Putamen (tissue), 1 donor: ENCODE measurements around the gene SH3RF3.

Experiments
- DNase-seq: peaks from one replicate; pipeline ENCODE4 v3.0.0-alpha.2; 2016; ENCODE audit warnings: low spot score

The SH3RF3 gene

DNA sequence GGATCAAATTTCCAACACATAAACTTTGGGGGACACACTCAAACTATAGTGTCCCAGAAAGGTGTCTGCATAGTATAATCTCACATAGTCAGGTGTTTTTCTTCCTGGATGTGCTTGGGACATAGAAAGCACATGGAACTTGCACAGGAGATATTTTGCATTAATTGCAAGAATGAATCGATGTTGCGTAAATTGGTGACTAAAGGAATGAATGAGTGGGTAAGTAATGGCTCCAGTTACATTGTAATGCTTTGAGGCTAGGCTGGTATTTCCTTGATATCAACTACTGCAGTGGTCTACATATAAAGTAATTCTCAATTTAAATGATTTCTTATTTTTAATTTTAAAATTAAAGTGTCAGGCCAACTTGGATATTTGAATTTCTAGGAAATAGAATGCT lies 53.4 kb downstream of the SH3RF3 start:
- no peak for DNase-seq

DNA sequence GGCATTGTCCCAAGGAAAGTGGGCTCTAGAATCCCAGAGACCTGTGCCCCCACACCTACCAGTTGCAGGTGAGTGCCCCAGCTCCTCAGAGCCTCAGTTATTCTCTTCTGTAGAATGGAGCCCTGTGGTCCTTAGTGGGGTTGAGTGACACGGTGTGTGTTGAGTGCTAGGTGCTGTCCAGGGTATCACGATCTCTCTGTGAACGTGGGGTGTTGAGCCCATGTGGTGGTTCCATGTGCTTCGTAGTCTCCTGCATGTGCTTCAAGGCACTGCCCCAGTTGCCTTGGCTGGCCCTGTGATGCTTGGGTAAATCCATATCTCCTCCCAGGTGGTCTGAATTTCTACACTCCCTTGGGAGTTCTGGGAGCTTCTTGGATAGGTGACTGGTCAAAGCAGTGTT lies 54.9 kb downstream of the SH3RF3 start:
- no peak for DNase-seq

DNA sequence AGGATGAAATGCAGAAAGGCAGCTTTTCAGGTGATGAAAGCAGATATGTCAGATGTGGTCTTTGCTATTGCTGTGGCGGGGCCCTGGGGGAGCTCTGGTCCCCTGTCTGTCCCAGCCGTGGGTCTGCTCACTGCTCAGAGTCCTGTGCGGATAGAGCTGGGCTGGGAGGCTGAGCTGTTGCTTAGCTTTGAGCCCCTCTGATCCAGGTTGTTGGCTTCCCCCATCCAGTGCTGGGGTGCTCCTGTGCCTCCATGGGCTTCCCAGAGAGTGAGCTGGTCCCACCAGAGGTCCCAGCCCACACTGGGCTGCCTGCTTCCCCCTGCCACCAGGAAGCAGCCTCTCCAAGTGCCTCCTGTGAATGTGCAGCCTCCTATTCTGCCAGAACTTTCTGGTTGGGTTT lies 55.4 kb downstream of the SH3RF3 start:
- DNase-seq, result no peak

DNA sequence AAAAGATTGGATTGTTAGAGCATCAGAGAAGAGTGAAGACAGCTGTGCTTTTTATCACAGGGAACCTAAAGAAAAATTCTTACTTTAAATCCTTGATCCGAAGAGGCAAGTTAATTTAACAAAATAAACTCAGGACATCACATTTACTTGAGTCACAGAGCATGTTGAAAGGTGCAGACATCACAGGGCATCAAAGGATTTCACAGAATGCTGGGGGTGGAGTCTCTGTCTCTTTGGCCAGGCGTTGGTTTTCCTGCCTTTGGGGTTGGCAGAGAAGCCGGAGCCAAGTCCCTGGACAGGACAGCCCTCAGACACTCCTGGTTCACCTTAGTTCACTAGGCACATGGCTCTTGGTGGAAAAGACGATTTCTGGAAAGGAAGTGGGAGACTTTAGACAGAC lies 56.3 kb downstream of the SH3RF3 start:
- DNase-seq, result no peak

DNA sequence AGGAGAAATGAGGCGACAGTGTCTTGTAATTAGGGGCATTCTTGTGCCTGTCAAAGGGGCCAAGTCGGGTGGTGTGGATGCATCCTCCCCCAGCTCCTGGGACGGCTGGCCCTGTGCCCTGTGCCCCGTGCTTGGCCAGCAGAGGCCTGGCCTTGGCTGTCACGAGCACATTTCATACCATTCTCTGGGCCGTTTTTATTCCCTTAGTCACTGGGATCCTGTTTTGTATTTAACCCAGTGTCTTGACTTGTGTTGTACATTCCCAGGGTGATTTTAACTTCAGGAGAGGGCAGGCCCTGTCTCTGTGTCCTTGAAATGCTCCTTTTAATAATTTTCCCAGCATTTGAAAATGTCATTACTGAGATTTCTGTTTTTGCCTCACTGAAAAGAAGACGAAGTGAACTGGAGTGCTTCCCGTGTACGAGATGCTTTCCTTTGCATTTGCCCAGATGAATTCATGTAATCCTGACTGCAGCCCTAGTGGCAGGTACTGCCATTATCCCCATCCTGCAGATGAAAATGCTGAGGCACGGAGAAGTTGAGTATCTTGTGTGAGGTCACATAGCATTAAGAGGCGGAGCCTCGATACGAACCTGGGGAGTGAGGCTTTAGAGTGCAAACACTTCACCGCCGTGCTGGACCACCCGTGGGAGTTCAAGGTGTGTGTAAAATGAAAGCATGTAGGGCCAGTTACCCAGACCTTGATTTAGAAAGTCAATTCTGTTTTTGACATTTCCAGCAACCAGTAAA lies 57.0 kb downstream of the SH3RF3 start:
- no peak for DNase-seq

DNA sequence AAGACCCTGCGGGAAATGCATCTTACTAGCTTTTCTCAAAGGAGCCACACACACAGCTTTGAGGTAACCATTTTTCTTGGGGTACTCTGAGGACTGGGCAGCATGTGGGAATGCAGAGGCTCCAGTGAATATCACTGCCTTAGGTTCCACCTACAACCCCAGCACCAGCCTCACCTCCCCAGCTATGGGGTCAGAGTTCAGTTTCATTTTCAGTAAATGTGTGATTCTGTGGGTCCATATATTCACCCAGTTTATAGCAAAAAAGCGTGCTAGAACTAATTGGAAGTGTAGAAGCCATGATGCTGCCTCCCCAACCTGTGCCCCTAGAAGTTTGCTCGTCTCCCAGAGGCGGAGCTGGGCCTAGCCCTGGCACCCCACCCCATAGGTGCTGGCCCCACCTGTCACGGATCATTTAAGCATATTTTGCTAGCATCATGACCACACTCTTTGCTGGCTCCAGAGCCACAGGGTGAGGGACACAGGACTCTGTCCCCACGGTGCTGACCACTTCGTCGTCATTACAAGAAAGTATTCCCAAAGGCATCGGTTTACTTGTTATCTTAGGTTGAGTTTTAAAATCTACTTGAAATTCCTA lies 57.7 kb downstream of the SH3RF3 start:
- no peak for DNase-seq

DNA sequence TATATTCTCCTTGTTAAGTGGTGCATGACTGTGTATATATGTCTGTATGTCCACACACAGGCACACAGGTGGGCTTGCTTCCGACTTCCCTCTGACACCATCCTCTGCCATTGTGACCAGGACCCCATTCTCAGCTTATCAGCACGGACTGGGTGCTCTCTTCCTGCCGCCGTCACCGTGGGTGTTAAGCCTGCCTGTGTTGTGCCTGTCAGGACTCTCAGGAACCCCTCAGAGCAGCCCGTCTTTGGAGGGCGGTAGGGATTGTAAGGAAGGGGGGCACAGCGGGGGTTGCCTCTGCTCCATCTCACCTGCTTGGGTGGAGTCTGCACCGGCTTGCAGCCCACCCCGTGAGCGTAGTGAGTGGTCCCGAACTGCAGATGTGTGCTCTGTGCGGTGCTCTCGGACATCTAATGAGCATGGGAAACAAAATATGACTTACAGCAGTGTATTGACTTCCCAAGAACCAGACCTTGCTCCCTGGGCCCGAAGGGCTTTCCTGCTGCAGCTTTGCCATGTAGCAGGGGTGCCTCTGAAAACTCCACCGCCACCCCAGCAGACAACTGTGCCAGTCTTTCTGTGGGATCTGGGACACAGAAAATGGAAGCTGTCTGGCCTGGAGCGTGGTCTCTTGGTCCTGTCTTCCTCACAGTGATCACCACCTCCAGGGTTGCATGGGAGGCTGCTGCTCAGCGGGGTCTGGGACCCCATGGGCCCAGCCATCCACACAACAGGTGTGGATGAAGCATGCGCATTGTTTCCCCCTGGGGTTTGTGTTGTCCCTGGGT lies 58.9 kb downstream of the SH3RF3 start:
- no peak for DNase-seq

DNA sequence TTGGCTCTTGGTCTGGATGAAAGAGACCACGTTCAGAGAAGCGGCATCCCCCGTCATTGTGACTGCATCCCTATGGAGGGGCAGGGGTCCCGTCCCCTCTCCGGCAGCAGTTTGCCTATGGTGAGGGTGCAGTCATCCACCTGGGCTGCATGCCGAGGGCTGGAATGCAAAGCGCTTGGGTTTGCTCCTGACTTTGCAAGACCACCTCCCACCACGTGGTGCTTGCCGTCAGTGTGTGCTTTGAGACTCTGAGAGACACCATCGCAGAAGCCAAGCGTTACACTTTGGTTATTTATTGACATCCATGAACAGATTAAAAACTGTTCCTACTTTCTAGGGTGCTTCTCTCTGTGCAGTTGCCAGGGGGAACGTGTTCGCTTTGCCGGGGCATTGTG lies 59.5 kb downstream of the SH3RF3 start:
- DNase-seq, result no peak

DNA sequence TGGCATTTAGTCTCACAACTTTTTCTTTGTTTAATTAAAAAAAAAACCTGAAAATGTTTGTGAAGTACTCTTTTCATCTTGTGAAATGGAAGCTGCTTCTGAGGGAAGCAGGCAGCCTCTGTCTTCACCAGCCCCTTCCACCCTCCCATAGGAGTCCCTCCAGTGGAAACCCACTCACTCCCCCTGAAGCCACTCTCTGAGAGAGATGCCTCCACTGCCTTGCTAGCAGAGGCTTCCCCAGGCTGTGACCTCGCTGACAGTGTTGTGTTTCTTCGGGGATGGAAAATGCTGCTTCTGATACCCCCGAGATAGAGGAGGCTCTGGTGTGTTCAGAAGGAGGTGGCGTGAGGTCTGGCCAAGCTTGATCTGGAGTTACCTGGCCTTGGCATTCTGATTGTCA lies 59.9 kb downstream of the SH3RF3 start:
- DNase-seq, result no peak

DNA sequence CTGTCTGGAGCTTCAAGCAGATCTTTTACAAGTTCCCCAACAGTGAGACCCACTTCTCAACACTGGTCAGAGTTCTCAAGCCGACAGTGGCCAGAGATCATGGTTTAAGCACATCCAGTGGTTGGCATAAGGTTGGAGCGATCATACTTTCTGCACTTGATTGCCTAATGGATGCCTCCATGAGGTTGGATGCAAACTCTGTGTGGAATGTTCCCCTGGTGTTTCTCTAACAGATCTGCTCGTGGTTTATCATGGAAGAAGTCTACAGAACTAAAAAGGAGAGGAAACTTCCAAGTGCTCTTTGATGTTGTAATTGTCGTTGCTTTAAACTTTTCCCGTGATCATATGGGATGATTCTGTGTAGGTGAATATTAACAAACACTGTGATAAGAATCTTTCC lies 60.7 kb downstream of the SH3RF3 start:
- no peak for DNase-seq

DNA sequence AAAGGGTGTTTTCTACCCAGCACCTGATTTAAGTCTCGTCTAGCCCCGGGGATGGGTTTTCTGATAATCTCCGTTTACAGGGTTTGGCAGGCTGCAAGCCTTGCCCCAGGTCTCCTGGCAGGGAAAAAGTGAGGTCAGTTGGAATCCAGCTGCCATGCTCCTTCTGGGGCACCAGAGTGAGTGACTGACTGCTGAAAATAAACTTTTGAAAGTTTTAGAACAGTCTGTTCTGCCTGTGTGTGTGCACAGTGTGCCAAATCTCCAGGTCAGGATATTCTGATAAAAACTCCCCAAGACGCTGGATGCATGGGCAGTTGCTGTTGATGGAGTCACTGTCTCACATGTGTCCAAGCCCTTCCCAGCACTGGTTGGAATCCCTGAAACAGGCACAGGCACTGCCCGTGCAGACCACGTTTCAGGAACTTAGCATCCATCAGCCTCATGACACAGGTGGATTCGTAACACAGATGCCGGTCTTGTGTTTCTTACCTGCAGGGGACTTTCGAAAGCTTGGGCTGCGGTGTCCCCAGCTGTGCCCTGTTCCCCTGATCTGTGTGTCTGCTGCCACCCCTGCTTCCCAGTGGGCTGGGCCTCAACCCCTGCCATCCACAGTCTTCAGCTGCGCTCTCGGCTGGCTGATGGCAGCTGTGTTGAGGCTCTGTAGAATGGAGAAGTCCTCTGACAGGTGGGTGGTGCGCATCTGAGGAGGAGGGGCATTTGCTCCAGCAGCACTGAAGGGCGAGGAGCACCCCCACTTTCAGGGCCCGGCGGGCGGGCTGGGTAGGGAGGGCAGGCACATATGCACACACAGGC lies 65.0 kb downstream of the SH3RF3 start:
- no peak for DNase-seq

DNA sequence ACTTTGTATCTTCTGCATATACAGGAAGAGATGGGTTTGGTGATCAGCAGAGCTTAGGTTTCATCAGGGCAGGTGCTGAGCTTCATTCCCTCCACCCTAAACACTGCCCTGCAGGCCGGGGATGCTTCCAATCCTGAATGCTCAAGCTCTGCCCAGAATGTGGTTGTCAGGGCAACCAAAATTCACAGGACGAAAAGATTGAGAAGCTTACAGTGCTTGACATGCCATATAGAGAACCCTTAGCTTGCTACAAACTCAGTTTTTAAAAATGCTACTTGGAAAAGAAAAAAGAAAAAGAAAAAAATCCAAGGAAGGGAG lies 65.6 kb downstream of the SH3RF3 start:
- DNase-seq, result no peak

DNA sequence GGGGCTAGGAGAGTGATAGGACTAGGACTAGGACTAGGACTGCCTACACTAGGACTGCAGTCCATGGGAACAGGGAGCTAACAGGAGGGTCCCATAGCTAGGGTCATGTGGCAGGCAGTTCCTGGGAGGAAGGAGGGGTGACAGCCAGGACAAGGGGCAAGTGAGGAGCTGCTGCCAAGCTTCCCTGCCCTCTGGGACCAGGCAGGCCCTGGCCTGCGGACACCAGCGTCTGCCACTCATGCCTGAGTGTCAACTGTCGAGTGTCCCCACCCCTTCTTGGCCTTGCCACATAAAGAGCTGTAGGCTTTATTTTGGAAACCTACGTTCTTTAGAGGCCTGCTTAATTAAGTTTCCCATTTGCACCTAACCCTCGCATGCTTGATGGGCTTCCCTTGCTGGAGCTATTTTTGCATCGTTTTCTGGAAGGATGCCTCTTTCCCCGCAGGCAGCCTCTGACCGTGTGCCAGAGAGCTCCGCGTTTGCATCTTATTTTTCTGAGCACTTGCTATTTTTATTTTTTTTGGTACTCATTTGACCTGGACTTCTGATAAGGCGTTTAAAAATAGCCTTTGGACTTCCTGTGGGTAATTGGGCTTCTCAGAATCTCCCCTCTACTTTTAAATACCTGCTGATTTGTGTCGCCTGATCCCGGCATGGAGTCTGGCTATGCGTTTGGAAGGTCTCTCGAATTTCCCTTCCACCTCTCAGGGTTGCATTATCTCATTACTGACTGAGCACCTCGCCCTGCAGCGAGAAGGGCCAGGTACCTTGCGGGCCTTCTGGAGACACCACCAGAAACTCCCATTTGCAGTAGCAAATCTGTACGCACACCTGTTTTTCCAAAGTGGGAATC lies 66.4 kb downstream of the SH3RF3 start:
- no peak for DNase-seq

DNA sequence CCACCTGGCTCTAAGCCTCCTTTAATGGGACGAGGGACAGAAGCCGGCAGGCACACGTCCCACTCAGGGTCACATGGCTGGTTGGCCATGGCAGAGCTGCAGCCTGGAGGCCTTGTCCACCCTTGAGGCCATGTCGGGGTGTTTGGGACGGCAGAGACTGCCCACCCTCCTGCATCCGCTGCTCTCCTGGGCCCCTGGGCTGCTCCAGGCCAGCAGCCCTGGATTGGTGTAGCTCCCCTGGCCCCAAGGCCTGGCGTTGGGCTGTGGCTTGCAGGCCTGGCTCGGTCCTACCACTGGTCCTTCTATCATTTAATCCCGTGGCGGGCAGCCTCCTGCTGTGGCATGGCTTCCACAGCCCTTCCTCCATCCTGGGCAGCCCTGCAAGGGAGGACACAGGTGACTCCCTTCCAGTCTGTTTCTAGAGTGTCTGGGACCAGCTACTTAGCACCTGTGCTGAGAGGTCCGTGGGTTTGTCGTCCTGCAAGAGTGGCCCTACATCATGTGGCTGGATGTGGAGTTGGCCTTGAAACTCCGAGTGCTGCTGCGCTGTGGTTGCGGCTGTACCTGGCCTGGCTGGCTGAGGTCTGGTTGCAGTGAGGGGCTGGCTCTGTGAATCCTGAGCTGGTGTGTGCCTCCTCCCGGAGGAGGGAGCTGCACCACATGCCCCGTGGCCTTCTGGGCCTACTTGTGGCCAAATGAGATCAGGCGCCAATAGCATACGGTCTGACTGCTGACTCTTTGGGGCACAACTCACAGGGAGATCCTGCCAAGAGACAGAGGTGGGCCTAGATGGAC lies 67.3 kb downstream of the SH3RF3 start:
- DNase-seq, result no peak

DNA sequence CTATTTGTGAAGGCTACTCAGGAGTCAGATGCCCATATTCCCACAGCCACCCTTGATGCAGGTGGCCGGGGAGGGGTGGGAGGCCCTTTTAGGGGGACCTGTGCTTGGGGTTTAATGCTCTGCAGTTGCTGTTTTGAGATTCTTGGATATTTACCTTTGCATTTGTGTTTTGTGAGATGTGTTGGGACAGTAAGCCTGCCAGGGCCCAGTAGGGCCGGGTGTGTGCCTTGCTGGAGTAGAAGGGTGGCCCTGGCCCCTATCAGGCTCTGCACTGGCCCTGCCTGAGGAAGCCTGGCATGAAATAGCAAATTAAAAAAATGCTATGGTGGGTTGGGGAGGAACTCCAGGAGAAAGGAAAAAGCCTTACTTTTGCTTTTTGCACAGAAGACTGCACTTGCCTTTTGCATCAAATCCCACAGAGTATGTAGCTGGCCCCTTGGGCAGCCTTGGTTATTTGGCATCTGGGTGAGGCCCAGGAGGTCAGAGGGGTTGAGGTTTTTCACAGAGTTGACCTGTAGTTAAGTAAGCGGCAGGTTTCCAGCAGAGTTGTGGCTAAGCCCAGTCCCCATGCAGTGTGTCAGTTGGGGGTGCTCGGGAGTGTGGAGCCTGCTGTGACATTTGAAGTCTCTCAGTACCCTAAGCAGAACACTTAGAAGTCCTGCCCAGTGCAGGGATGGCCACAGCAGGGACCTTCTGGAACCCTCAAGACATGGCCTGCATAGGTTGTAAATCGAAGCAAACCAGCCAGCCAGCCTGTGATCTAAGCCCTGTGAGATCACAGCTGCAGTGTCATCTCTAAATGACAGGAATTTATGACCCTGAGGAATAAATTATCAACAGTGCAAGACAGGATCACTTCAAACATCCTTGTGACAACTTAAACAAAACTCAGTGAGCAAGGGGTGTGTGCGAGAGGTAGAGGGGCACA lies 68.8 kb downstream of the SH3RF3 start:
- no peak for DNase-seq

DNA sequence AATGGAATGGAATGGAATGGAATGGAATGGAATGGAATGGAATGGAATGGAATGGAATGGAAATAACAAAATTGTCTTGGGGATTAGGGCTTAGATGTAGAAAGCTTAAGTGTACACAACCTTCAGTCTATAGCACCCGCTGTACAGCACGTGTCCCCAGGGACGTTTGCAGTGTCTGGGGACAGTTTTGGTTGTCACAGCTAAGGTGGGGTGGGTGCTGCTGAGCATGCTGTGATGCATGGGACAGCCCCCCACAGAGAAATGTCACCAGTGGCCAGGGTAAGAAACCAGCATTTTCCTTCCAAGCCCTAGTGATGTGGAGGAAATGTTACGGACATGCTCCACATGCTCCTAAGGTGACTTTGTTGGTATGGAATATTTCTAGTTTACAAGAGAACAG lies 70.8 kb downstream of the SH3RF3 start:
- no peak for DNase-seq

DNA sequence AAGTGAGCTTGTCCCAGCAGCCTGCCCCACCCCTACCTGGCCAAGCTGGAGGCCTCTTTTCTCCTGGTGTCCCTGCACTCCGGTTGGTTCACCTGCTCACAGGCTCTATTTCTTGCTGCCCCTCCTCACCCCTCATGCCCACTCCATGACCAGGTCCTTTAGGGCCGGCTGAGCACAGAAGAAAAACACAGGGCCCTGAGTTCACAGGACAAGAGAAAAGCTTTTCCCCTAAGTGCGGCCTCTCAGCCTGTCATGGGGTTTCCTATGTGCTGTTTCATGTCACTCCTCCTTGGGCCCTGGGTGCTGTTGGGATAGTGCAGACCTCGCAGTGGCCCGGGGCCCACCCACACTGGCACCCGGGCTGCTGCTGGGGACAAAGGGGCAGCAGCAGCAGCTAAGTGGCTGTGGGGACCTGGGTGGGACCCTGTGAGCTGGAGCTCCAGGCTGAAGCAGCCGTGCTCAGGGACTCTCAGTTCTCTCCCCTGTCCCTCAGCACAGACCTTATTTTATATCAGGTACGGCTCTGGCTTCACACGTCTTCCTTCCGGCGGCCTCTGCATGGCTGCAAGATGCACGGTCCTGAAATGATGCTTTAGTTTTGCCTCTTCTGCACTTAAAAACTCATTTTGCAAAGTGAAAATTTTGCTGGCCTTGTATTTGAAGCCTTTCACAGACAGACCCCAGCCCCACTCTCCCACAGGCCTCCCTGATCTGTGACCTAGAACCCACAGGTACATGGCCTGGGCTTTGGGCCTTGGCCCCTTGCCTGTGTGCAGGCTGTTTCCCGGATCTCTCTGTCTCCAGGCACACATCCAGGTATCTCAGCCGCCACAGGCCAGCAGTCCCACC lies 71.8 kb downstream of the SH3RF3 start:
- no peak for DNase-seq

DNA sequence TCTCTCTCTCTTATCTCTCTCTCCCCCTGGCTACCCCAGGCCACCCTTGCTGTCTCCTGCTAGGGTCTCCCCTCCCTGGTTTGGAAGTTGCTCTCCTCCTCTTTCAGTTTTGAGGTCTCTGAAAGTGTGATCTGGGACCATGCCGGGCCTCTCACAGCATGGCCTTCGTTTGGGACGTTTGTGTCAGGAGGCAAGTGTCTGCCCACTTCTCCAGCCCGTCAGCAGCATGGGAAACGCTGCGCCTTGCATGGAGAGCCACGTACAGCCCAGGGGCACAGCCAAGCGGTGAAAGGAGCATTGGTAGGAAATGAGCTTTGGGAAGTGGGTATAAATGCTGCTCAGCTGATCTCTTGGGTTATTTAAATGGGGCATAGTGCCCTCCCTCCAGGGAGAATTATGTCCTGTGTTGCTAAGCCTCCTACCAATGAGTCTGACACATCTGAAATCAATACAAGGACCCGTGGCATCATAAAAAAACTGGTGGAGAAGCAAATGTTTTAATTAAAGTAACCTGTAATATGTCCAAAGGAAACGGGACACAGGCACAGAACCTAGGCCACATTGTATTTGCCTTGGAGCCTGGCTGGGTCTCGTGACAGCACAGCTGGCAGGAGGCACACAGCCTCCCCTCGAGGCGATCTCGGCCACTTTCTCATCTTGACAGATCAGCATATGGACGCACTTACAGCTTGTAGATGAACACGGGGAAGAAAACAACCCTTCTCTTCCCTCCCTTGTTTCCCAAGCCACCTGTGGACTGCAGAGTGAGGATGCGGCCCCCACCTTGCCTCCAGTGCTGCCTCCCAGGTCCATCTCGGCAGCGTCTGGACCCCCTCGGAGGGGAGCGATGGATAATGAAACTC lies 72.7 kb downstream of the SH3RF3 start:
- no peak for DNase-seq
